Endothelial cell (in vitro differentiated cells): Measurements from ENCODE around the gene FBN2. TPM values are rescaled to one million over a fixed set of nuclear protein-coding genes. Genes with fewer than 3 reads are reported as not detected.
"Not testable (repeated sequence)": the region's sequence is repeated elsewhere in the genome, so short reads cannot be mapped to it uniquely, and the experiment has no call there.

Experiments used
- DNase-seq: peaks from one replicate; pipeline ENCODE4 v3.0.0; 2021; ENCODE audit warnings: low spot score
- H3K27ac Mint-ChIP-seq: one replicate; pipeline ENCODE4 v1.8.0; 2021; ENCODE audit warnings: mixed read lengths, inconsistent platforms; ENCODE audit not compliant: unreplicated experiment
- H3K27me3 Mint-ChIP-seq: one replicate; pipeline ENCODE4 v1.8.0; 2021; ENCODE audit warnings: mild to moderate bottlenecking, moderate library complexity, mixed read lengths, inconsistent platforms; ENCODE audit not compliant: unreplicated experiment
- H3K36me3 Mint-ChIP-seq: one replicate; pipeline ENCODE4 v1.8.0; 2021; ENCODE audit warnings: mild to moderate bottlenecking, low read depth, mixed read lengths, inconsistent platforms; ENCODE audit not compliant: unreplicated experiment
- H3K4me1 Mint-ChIP-seq: one replicate; pipeline ENCODE4 v1.8.0; 2021; ENCODE audit warnings: mild to moderate bottlenecking, mixed read lengths, inconsistent platforms; ENCODE audit not compliant: unreplicated experiment
- H3K4me3 Mint-ChIP-seq: one replicate; pipeline ENCODE4 v1.8.0; 2021; ENCODE audit warnings: mild to moderate bottlenecking, mixed read lengths, inconsistent platforms; ENCODE audit not compliant: unreplicated experiment
- H3K9me3 Mint-ChIP-seq: one replicate; pipeline ENCODE4 v1.8.0; 2021; ENCODE audit warnings: mixed read lengths, inconsistent platforms; ENCODE audit not compliant: unreplicated experiment
- total RNA-seq: library from RNA; stranded (reverse); fragmentation: NEBNext Ultra II Directional; extraction: Animal tissue kit (Norgen Biotek cat#: 25700); gene quantifications from one replicate; pipeline ENCODE4 v1.2.1, GENCODE V29; 2021; ENCODE audit not compliant: unreplicated experiment
- TF ChIP-seq, protein P1 (sequence below): fragments of 200-600 bp; sonication (generic); IDR thresholded peaks from one replicate; pipeline ENCODE4 v1.5.0; 2021; ENCODE audit warnings: antibody characterized with exemption; ENCODE audit not compliant: unreplicated experiment

FBN2 gene
- total RNA-seq, 1 donor from 2014 or later = 106 TPM

DNA sequence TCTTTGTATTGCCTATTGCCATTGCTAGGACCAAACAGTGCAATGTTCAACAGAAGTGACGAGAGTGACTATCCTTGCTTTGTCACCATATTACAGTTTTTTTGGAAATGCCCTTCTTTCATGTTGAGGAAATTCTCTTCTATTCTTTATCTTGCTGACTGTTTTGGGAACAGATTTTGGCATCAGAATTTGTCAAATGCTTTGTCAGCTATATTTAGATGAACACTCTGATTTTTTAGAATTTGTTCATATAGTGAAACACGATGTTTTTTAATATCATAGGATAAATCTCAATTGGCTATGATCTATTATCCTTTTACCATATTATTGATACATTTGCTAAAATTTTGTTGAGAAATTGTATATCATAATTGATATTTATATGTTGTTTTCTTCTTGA, 31.4 kb downstream of the FBN2 start:
- DNase-seq = no peak
- Mint-ChIP-seq H3K36me3 (peaks cover 39% of the 10 kb centered on the region), H3K4me1 (no peaks in the 10 kb centered on the region), H3K27ac (no peak overlapping the region), H3K4me3 (no peak overlapping the region), H3K9me3 (peaks cover 16% of the 10 kb centered on the region), H3K27me3 (no peaks in the 10 kb centered on the region)
- TF ChIP-seq, protein P1, sequence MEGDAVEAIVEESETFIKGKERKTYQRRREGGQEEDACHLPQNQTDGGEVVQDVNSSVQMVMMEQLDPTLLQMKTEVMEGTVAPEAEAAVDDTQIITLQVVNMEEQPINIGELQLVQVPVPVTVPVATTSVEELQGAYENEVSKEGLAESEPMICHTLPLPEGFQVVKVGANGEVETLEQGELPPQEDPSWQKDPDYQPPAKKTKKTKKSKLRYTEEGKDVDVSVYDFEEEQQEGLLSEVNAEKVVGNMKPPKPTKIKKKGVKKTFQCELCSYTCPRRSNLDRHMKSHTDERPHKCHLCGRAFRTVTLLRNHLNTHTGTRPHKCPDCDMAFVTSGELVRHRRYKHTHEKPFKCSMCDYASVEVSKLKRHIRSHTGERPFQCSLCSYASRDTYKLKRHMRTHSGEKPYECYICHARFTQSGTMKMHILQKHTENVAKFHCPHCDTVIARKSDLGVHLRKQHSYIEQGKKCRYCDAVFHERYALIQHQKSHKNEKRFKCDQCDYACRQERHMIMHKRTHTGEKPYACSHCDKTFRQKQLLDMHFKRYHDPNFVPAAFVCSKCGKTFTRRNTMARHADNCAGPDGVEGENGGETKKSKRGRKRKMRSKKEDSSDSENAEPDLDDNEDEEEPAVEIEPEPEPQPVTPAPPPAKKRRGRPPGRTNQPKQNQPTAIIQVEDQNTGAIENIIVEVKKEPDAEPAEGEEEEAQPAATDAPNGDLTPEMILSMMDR = no peak

DNA sequence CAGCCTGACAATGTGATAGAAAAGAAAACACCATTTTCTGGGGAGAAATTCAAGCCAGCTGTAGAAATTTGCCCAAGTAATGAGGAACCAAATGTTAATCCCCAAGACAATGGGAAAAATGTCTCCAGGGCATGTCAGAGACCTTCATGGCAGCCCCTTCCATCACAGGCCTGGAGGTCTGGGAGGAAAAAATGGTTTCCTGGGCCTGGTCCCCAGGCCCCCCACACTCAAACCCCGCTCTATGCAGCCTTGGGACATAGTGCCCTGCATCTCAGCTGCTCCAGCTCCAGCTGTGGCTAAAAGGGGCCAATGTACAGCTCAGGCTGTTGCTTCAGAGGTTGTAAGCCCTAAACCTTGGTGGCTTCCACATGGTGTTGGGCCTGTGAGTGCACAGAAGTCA, 34.3 kb downstream of the FBN2 start:
- Mint-ChIP-seq H3K4me3 (peak overlapping the region; percentile 27), H3K36me3 (peaks cover 43% of the 10 kb centered on the region), H3K9me3 (peaks cover 16% of the 10 kb centered on the region)
- not testable (repeated sequence) for H3K27me3 Mint-ChIP-seq, DNase-seq, H3K27ac Mint-ChIP-seq, H3K4me1 Mint-ChIP-seq

DNA sequence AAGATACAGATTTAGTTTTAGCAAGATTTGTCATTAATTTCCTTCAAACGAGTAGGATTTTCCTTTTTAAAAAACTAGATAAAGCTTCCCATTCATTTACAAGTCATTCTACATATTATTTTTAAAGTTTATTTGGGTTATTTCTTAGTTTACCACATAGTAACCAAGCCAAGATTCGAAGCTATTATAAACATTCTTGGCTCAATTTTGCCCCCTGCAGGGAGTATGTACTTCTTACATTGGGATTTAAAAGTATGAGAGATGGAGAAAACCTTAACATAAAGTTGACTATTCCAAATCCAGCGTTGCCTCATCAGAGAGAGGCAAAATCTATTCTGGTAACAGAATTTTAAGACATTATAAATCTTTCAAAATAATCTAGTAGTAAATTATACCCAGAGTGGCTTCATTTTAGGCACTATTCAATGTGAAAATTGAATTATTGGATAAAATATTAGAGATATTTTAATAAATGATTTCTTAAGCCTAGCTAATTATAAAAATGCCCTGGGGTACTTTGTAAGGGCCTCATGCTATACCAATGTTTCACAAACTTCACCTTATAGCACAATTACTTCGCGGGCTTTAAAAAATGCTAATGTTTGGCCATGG, 39.1 kb downstream of the FBN2 start:
- Mint-ChIP-seq H3K27me3 (no peaks in the 10 kb centered on the region), H3K36me3 (peaks cover 11% of the 10 kb centered on the region), H3K27ac (no peak overlapping the region), H3K4me1 (peaks cover 6% of the 10 kb centered on the region), H3K9me3 (peaks cover 4% of the 10 kb centered on the region), H3K4me3 (no peak overlapping the region)
- DNase-seq = peak; percentile 13
- TF ChIP-seq, protein P1 = peak; percentile 32

DNA sequence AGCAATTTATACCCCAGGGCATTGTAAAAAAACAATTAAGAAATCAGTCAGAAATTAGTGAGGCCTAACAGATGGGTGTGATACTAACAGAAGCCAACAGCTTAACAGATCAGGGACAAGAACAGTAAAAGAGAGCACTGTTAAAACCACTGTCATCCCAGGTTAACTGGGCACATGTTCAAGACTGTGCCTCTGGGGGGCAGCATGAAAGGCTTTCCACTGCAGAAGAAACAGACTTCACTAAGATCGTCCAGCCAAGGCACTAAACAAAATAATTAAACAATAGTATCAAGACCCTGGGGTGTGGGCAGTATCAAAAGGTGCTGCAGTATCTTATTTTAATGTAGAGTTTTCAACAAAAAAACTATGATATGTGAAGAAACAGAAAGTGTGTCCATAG, 43.5 kb downstream of the FBN2 start:
- peak overlapping the region; percentile 11 for H3K27ac Mint-ChIP-seq
- no peaks in the 10 kb centered on the region for H3K36me3 Mint-ChIP-seq
- DNase-seq = peak; percentile 15
- H3K4me3 Mint-ChIP-seq = no peak overlapping the region
- H3K9me3 Mint-ChIP-seq = no peaks in the 10 kb centered on the region
- peaks cover 18% of the 10 kb centered on the region for H3K4me1 Mint-ChIP-seq
- H3K27me3 Mint-ChIP-seq = no peaks in the 10 kb centered on the region
- TF ChIP-seq, protein P1 = peak; percentile 18

DNA sequence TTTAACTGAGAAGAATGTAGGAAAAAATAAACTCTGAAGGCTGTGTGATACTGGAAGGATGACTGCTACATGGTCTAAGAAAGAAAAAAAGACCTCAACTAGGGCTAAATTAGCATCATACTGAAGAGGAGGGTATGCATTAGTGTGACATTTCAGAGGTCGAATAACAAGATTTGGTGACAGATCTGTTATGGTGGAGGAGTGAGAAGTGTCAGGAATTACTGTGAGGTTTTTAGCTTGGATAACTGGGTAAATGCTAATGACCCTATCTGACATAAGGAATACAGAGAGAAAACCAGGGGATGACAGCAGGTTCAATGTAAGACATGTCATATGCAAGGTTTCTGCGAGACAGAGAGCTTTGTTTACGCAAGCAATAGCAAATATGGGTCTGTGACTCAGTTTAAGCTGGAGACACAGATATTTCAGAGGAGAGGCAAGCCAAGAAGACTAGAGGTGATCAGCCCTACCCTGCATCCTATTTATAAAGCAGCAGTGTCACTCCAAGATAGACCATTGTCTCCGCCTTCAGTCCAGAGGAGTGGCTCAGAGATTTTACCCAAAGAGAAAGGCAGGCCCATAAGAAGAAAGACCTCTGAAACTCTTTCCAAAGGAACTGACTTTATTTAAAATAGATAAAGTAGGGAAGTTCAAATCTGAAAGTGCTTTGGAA, 44.3 kb downstream of the FBN2 start:
- no peaks in the 10 kb centered on the region for H3K27me3 Mint-ChIP-seq

More for the DNA sequence above, 44.3 kb downstream of the FBN2 start:
- no peak overlapping the region for H3K4me3 Mint-ChIP-seq
- no peaks in the 10 kb centered on the region for H3K9me3 Mint-ChIP-seq
- no peaks in the 10 kb centered on the region for H3K36me3 Mint-ChIP-seq
- no peak for DNase-seq
- H3K27ac Mint-ChIP-seq = no peak overlapping the region
- H3K4me1 Mint-ChIP-seq = peaks cover 18% of the 10 kb centered on the region
- TF ChIP-seq, protein P1 = no peak
